Measurements from ENCODE around the gene PTGR3.

GRCh38 chr18:75185460-75185859 is 23.5 kb downstream of the PTGR3 start:
- TF ChIP-seq, protein P1, sequence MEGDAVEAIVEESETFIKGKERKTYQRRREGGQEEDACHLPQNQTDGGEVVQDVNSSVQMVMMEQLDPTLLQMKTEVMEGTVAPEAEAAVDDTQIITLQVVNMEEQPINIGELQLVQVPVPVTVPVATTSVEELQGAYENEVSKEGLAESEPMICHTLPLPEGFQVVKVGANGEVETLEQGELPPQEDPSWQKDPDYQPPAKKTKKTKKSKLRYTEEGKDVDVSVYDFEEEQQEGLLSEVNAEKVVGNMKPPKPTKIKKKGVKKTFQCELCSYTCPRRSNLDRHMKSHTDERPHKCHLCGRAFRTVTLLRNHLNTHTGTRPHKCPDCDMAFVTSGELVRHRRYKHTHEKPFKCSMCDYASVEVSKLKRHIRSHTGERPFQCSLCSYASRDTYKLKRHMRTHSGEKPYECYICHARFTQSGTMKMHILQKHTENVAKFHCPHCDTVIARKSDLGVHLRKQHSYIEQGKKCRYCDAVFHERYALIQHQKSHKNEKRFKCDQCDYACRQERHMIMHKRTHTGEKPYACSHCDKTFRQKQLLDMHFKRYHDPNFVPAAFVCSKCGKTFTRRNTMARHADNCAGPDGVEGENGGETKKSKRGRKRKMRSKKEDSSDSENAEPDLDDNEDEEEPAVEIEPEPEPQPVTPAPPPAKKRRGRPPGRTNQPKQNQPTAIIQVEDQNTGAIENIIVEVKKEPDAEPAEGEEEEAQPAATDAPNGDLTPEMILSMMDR (conservative IDR thresholded peaks at IDR 0.05; ENCODE audit: low read depth, low read length) = no peak
- no peak for TF ChIP-seq EZH2 (IDR thresholded peaks at IDR 0.05; ENCODE audit: low read length, unreplicated experiment)
